Gastroesophageal sphincter (tissue), 4 donors: ENCODE measurements around the gene MLLT10. TPM values are rescaled to one million over a fixed set of nuclear protein-coding genes. Genes with fewer than 3 reads are reported as not detected.

Experiments used
- ATAC-seq: fragments of 150-250 bp; one replicate; pipeline ENCODE4 v1.9.1; 2016; ENCODE audit warnings: mild to moderate bottlenecking, moderate library complexity
- H3K27ac ChIP-seq, 4 donors: fragments of 200-600 bp; sonication (generic) in 3 of 4; 1 replicate in 3 of 4; 2 replicates in 1 of 4; pipeline ENCODE4 v1.5.1; 2016 to 2019
- H3K27me3 ChIP-seq: fragments of 200-600 bp; sonication (generic); one replicate; pipeline ENCODE4 v1.5.1; 2019
- H3K36me3 ChIP-seq, 2 donors: fragments of 200-600 bp; sonication (generic); one replicate each; pipeline ENCODE4 v1.5.1; 2019; ENCODE audit warnings: control low read depth in 1 of 2
- H3K4me1 ChIP-seq, 3 donors: fragments of 200-600 bp; sonication (generic); 1 replicate in 2 of 3; 2 replicates in 1 of 3; pipeline ENCODE4 v1.5.1; 2016 to 2019; ENCODE audit warnings: control low read depth in 2 of 3
- H3K4me3 ChIP-seq, 2 donors: fragments of 200-600 bp; sonication (generic); one replicate each; pipeline ENCODE4 v1.5.1; 2019; ENCODE audit warnings: mild to moderate bottlenecking in 1 of 2, moderate library complexity in 1 of 2
- H3K9me3 ChIP-seq, 3 donors: fragments of 200-600 bp; sonication (generic); one replicate each; pipeline ENCODE4 v1.5.1; 2017 to 2019; ENCODE audit warnings: control low read depth in 2 of 3
- EP300 ChIP-seq: sonication (generic); formaldehyde crosslinking; IDR thresholded peaks from one replicate; pipeline ENCODE4 v1.6.1; 2017; ENCODE audit warnings: antibody characterized with exemption, mild to moderate bottlenecking
- POLR2A ChIP-seq, 2 donors: fragments of 450-650 bp; IDR thresholded peaks; one replicate each; pipeline ENCODE4 v1.6.1; 2017; ENCODE audit warnings: antibody characterized with exemption in 2 of 2, mild to moderate bottlenecking in 2 of 2, moderate library complexity in 1 of 2
- POLR2AphosphoS5 ChIP-seq: sonication (generic); formaldehyde crosslinking; IDR thresholded peaks from one replicate; pipeline ENCODE4 v1.6.1; 2017; ENCODE audit warnings: antibody characterized with exemption
- WGBS, 2 donors: methylation state at CpG; one replicate each; pipeline ENCODE4 v1.1.5; 2018; ENCODE audit warnings: low coverage in 1 of 2; 5-methylcytosine and 5-hydroxymethylcytosine counted together
- total RNA-seq, 4 donors: library from RNA; depleted of rRNA; stranded (reverse); fragments of >200 nt; gene quantifications; one replicate each; pipeline ENCODE4 v1.1.0, GENCODE V29; 2016
- TF ChIP-seq, protein P1 (sequence below), 4 experiments: fragments of 200-600 bp in 2 of 4; fragments of 450-650 bp in 2 of 4; sonication (generic) in 1 of 4; IDR thresholded peaks; one replicate each; pipeline ENCODE4 v1.5.1; 2017 to 2019; ENCODE audit warnings: antibody characterized with exemption in 4 of 4, mild to moderate bottlenecking in 2 of 4, moderate library complexity in 2 of 4

MLLT10 gene
- total RNA-seq, 4 donors from 2014 or later: 27.2 to 52.1 (median 39.0) TPM

DNA sequence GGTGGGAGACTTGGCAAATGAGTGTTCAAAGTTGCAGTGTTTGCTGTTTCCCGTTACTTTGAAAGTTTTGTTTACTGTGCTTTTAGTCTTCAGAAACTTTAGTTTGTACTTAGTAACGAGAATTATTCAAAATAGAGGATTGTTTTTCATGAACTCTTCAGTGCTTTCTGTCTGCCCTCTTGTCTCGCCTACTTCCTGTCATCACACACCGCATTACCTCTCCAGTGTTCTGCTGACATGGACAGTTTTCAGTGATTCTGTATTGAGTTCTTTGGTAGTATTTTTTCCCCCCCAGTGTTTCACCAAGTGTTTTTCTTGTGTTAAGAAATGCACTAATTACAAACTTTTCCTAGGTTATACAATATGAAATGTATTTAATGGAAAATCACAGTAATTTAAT is 207.0 kb downstream of the MLLT10 start:
- H3K27ac ChIP-seq: no peak overlapping the region
- H3K9me3 ChIP-seq: no peaks in the 10 kb centered on the region
- ATAC-seq: no peak
- 81 to 82% methylated on average over 4 of the region's 4 CpGs for WGBS, 2 donors
- no peak for TF ChIP-seq POLR2AphosphoS5
- TF ChIP-seq EP300: no peak
- TF ChIP-seq, protein P1, sequence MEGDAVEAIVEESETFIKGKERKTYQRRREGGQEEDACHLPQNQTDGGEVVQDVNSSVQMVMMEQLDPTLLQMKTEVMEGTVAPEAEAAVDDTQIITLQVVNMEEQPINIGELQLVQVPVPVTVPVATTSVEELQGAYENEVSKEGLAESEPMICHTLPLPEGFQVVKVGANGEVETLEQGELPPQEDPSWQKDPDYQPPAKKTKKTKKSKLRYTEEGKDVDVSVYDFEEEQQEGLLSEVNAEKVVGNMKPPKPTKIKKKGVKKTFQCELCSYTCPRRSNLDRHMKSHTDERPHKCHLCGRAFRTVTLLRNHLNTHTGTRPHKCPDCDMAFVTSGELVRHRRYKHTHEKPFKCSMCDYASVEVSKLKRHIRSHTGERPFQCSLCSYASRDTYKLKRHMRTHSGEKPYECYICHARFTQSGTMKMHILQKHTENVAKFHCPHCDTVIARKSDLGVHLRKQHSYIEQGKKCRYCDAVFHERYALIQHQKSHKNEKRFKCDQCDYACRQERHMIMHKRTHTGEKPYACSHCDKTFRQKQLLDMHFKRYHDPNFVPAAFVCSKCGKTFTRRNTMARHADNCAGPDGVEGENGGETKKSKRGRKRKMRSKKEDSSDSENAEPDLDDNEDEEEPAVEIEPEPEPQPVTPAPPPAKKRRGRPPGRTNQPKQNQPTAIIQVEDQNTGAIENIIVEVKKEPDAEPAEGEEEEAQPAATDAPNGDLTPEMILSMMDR (IDR thresholded peaks at IDR 0.05): no peak
- no peak for TF ChIP-seq POLR2A (IDR thresholded peaks at IDR 0.05)
- no peaks in the 10 kb centered on the region for H3K27me3 ChIP-seq
- no peak overlapping the region for H3K4me3 ChIP-seq
- no peaks in the 10 kb centered on the region for H3K4me1 ChIP-seq
- H3K36me3 ChIP-seq: peaks cover 0 to 95% of the 10 kb centered on the region in 2 donors

DNA sequence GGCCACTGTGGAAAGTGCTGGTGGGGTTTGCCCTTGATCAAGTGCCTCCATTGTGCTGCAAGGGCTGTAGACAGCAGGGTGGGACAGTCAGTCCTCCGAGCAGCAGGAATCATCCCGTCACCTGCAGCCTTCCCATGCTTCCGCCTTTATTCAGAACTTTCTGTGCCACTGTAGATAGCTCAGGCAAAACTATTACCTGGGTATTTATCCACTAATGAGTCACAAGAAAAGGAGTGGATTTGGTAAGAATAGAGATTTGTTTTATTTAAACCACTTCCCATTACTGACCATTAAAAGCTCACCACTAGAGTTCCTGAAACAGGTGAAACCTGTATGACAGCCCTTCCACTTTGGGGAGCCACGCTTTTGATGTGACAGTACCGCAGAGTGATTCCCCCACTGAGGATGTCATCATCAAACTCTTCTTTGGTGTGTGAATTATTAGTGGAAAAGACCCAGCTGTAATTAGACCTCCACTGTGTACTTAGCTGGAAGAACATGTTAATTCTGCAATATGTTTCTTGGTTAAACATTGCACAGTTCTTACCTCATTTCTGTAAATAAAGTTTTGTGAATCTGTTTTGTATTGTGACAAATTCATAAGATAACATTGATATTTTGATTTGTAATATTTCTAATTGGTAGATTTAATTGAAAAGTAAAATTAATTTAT is 208.8 kb downstream of the MLLT10 start:
- Histone ChIP-seq H3K4me1 (no peaks in the 10 kb centered on the region), H3K27me3 (no peaks in the 10 kb centered on the region), H3K9me3 (no peaks in the 10 kb centered on the region), H3K27ac (no peak overlapping the region), H3K36me3 (peaks cover 0 to 76% of the 10 kb centered on the region in 2 donors), H3K4me3 (no peak overlapping the region)
- 93 to 98% methylated on average over 3 to 5 of the region's 5 CpGs for WGBS, 2 donors
- no peak for ATAC-seq
- TF ChIP-seq POLR2AphosphoS5: no peak
- no peak for TF ChIP-seq POLR2A (IDR thresholded peaks at IDR 0.05)
- TF ChIP-seq, protein P1 (IDR thresholded peaks at IDR 0.05): no peak
- no peak for TF ChIP-seq EP300

DNA sequence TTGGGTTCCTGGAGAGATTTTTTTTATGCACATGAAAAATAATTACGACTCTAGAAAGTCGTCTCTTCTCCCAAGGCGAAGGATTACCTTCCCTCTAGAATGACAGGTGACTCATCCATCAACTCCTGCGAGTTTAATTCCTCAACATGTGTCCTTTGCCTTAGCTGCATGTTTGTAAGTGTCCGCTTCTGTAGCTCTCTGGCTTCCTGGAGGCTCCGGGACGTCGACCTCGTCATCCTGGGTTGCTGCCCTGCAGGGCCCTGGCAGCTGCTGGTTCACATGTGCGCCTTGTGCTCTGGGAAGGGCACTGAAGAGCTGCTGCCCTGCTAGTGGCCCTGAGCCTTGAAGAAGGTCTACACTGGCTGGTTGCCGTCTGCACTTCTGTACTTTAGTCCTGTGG is 210.2 kb downstream of the MLLT10 start:
- no peaks in the 10 kb centered on the region for H3K9me3 ChIP-seq
- H3K4me3 ChIP-seq: no peak overlapping the region
- no peak overlapping the region for H3K27ac ChIP-seq
- no peaks in the 10 kb centered on the region for H3K4me1 ChIP-seq
- no peaks in the 10 kb centered on the region for H3K27me3 ChIP-seq
- no peak for ATAC-seq
- TF ChIP-seq EP300: no peak
- no peak for TF ChIP-seq POLR2AphosphoS5
- TF ChIP-seq POLR2A (IDR thresholded peaks at IDR 0.05): no peak
- TF ChIP-seq, protein P1 (IDR thresholded peaks at IDR 0.05): no peak
- 70 to 85% methylated on average over 7 to 9 of the region's 11 CpGs for WGBS, 2 donors
- H3K36me3 ChIP-seq: peaks cover 0 to 64% of the 10 kb centered on the region in 2 donors

DNA sequence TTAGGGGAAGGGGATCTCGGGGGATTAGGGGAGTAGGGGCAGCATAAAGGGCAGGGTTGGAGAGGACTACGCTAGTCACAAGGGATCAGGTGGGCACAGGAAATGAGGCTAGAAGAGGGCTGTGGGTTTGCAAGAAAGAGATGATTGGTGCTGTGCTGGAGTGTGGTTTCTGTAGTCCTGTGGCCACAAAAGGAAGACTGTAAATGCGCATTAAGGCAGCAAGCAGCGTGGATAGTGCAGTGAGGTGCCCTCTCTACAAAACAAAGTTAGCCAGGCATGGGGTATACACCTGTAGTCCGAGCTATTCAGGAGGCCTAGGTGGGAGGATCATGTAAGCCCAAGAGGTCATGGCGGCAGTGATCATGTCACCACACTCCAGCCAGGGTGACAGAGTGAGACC is 212.1 kb downstream of the MLLT10 start:
- no peaks in the 10 kb centered on the region for H3K4me1 ChIP-seq
- H3K27me3 ChIP-seq: no peaks in the 10 kb centered on the region
- peaks cover 0 to 45% of the 10 kb centered on the region in 2 donors for H3K36me3 ChIP-seq
- WGBS, 2 donors: 87 to 92% methylated on average over 3 to 5 of the region's 6 CpGs
- no peak overlapping the region for H3K27ac ChIP-seq
- TF ChIP-seq POLR2A (IDR thresholded peaks at IDR 0.05) (no peak), POLR2AphosphoS5 (no peak), EP300 (no peak)
- TF ChIP-seq, protein P1 (IDR thresholded peaks at IDR 0.05): no peak
- H3K9me3 ChIP-seq: no peaks in the 10 kb centered on the region
- no peak overlapping the region for H3K4me3 ChIP-seq
- ATAC-seq: no peak

DNA sequence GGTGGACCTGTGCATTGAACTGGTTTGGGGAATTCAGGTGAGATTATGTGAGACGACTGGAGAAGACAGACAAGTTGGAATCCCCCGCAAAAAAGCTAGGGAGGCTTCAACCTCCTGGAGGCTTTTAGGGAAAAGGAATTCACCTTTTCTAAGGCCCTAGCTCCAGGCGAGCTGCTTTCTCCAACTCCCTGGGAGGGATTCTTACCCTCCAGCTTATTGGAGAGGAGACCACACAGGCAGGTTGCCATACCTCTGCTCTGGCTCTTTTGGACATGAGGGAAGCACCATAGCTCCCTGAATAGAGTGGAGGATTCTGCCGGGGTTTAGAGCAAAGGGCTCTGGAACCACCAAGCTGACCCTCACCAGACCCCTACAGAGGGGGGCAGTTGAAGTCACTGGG is 213.8 kb downstream of the MLLT10 start:
- TF ChIP-seq, protein P1 (IDR thresholded peaks at IDR 0.05): no peak
- TF ChIP-seq POLR2A (IDR thresholded peaks at IDR 0.05) (no peak), EP300 (no peak), POLR2AphosphoS5 (no peak)
- Histone ChIP-seq H3K4me1 (no peaks in the 10 kb centered on the region), H3K4me3 (no peak overlapping the region), H3K36me3 (peaks cover 0 to 28% of the 10 kb centered on the region in 2 donors), H3K27ac (no peak overlapping the region), H3K9me3 (no peaks in the 10 kb centered on the region), H3K27me3 (no peaks in the 10 kb centered on the region)
- WGBS, 2 donors: 86 to 100% methylated on average over 2 of the region's 4 CpGs
- no peak for ATAC-seq
